GM12878 (cell line): Measurements from ENCODE around the gene GABRB3. TPM values are rescaled to one million over a fixed set of nuclear protein-coding genes. Genes with fewer than 3 reads are reported as not detected.

Experiments used
- ATAC-seq: fragments of 200-7000 bp; cut with Tn5 transposase; 3 replicates; pipeline ENCODE4 v1.9.1; 2020; ENCODE audit warnings: mild to moderate bottlenecking, moderate library complexity
- BruUV-seq: library from RNA; stranded (reverse); fragments of 400-500 nt; replicated peaks from 2 replicates; lab custom pipeline; 2021; lab: Mats Ljungman, UMichigan
- CTCF ChIA-PET: fragments of 300-600 bp; sonication (Branson Sonifier 250); formaldehyde crosslinking; extraction: SDS; loops from one replicate; lab custom pipeline; 2021; ENCODE audit warnings: inconsistent platforms; lab: Yijun Ruan, JAX
- POLR2A ChIA-PET: fragments of 350-600 bp; formaldehyde crosslinking; extraction: SDS; loops from one replicate; lab custom pipeline; 2021; ENCODE audit warnings: inconsistent platforms; lab: Charles Lee
- RAD21 ChIA-PET: fragments of 300-600 bp; sonication (Branson Sonifier 250); formaldehyde crosslinking; loops from one replicate; lab custom pipeline; 2023; ENCODE audit warnings: antibody characterized with exemption; ENCODE audit not compliant: unreplicated experiment; lab: Charles Lee
- SMC1A ChIA-PET: fragments of 300-600 bp; sonication (Branson Sonifier 250); formaldehyde crosslinking; loops from one replicate; lab custom pipeline; 2023; ENCODE audit not compliant: unreplicated experiment, uncharacterized antibody; lab: Charles Lee
- DNase-seq: peaks from one replicate; pipeline ENCODE4 v3.0.0-alpha.2; 2011; ENCODE audit warnings: low read depth, low spot score
- FAIRE-seq: peaks from 3 replicates; lab custom pipeline; 2011; peaks lifted over from hg19 to GRCh38; lab: Jason Lieb, UNC
- H2AFZ ChIP-seq: 2 replicates; pipeline ENCODE4 v1.6.0; 2011; ENCODE audit warnings: low read depth, low read length, control low read depth; ENCODE audit not compliant: control insufficient read depth
- H3K27ac ChIP-seq: 2 replicates; pipeline ENCODE4 v1.5.1; 2011; ENCODE audit warnings: control low read depth; ENCODE audit not compliant: control insufficient read depth, insufficient read depth
- H3K27me3 ChIP-seq, 2 experiments: replicated peaks in 1 of 2; 2 replicates each; pipeline versions ENCODE4 v1.6.0 to v1.6.1; 2011; ENCODE audit warnings: low read length in 1 of 2; ENCODE audit not compliant: control insufficient read depth in 2 of 2, insufficient read depth in 2 of 2
- H3K36me3 ChIP-seq, 2 experiments: 2 replicates each; pipeline ENCODE4 v1.5.1; 2011; ENCODE audit warnings: low read length in 1 of 2; ENCODE audit not compliant: control insufficient read depth in 2 of 2, insufficient read depth in 2 of 2
- H3K4me1 ChIP-seq: 2 replicates; pipeline ENCODE4 v1.6.1; 2011; ENCODE audit warnings: mild to moderate bottlenecking, low read length, moderate library complexity, mixed read lengths; ENCODE audit not compliant: control insufficient read depth, insufficient read depth
- H3K4me2 ChIP-seq: 2 replicates; pipeline ENCODE4 v1.6.0; 2011; ENCODE audit warnings: control low read depth; ENCODE audit not compliant: control insufficient read depth, insufficient read depth
- H3K4me3 ChIP-seq: fragments of 200-600 bp; sonication (generic); 2 replicates; pipeline ENCODE4 v1.5.1; 2016
- H3K79me2 ChIP-seq: 2 replicates; pipeline ENCODE4 v1.6.0; 2011; ENCODE audit warnings: low read length; ENCODE audit not compliant: control insufficient read depth, insufficient read depth
- H3K9ac ChIP-seq: 2 replicates; pipeline ENCODE4 v1.8.0; 2011; ENCODE audit warnings: low read length, control low read depth, mixed read lengths; ENCODE audit not compliant: control insufficient read depth, insufficient read depth
- H3K9me3 ChIP-seq: replicated peaks from 3 replicates; pipeline ENCODE4 v1.5.1; 2011; ENCODE audit warnings: mild to moderate bottlenecking, low read length; ENCODE audit not compliant: control insufficient read depth, insufficient read depth
- H4K20me1 ChIP-seq: 2 replicates; pipeline ENCODE4 v1.6.0; 2011; ENCODE audit not compliant: control insufficient read depth, insufficient read depth
- ATF2 ChIP-seq: IDR thresholded peaks from 2 replicates; pipeline ENCODE4 v1.6.1; 2012; ENCODE audit warnings: low read length, inconsistent platforms
- CHD1 ChIP-seq: IDR thresholded peaks from 2 replicates; pipeline ENCODE4 v1.6.1; 2012; ENCODE audit warnings: low read depth, low read length, improper control_type of control experiment
- CHD2 ChIP-seq: IDR thresholded peaks from 2 replicates; pipeline ENCODE4 v1.6.1; 2011; ENCODE audit warnings: low read depth, low read length, improper control_type of control experiment, borderline replicate concordance
- HDGF ChIP-seq: fragments of 450-650 bp; IDR thresholded peaks from 2 replicates; pipeline ENCODE4 v1.6.1; 2016; ENCODE audit warnings: antibody characterized with exemption
- NR2F1 ChIP-seq: fragments of 450-650 bp; conservative IDR thresholded peaks from 2 replicates; pipeline ENCODE4 v1.6.1; 2017; ENCODE audit warnings: mild to moderate bottlenecking
- PML ChIP-seq: IDR thresholded peaks from 2 replicates; pipeline ENCODE4 v1.6.1; 2012; ENCODE audit warnings: low read length, inconsistent platforms
- SMC3 ChIP-seq: IDR thresholded peaks from 2 replicates; pipeline ENCODE4 v1.6.1; 2011; ENCODE audit warnings: low read length, improper control_type of control experiment, borderline replicate concordance
- SPI1 ChIP-seq: IDR thresholded peaks from 2 replicates; pipeline ENCODE4 v1.6.1; 2011; ENCODE audit warnings: low read depth, mild to moderate bottlenecking, low read length, moderate library complexity, borderline replicate concordance; ENCODE audit not compliant: insufficient read depth
- SREBF1 ChIP-seq: IDR thresholded peaks from 2 replicates; pipeline ENCODE4 v1.6.1; 2012; ENCODE audit warnings: mild to moderate bottlenecking, low read length
- WRNIP1 ChIP-seq: IDR thresholded peaks from 2 replicates; pipeline ENCODE4 v1.6.1; 2011; ENCODE audit warnings: low read depth, low read length, improper control_type of control experiment, borderline replicate concordance
- WGBS: methylation state at CpG from one replicate; pipeline ENCODE4 v1.1.6; 2016; ENCODE audit warnings: low lambda C conversion rate; ENCODE audit not compliant: insufficient replicate concordance, insufficient coverage; ENCODE audit errors: missing lambda C conversion rate; 5-methylcytosine and 5-hydroxymethylcytosine counted together
- in situ Hi-C: fragments of 300-500 bp; cut with MboI; formaldehyde crosslinking; loops from 9 replicates; pipeline ENCODE4 v1.14.3; 2018; ENCODE audit warnings: mixed read lengths
- intact Hi-C: fragments of 100-400 bp; cut with micrococcal nuclease; formaldehyde crosslinking; loops from one replicate; pipeline ENCODE4 v1.14.2; 2022; ENCODE audit not compliant: unreplicated experiment
- polyA plus RNA-seq, 11 experiments: library from polyadenylated mRNA; depleted of rRNA in 4 of 11; unstranded in 6 of 11; stranded (reverse) in 5 of 11; fragments of >200 nt; fragmentation: Nextera tagmentation in 4 of 11; fragmentation: Illumina TruSeq in 1 of 11; extraction: Ambion mirVana in 4 of 11; extraction: Trizol in 1 of 11; gene quantifications; 1 replicate in 1 of 11; 2 replicates in 10 of 11; pipeline versions ENCODE4 v1.2.1 to v1.2.3, GENCODE V29; 2011 to 2016; ENCODE audit warnings: inconsistent platforms in 2 of 11, missing spikeins in 2 of 11, low read depth in 1 of 11
- total RNA-seq, 4 experiments: library from RNA; depleted of rRNA in 3 of 4; stranded (reverse); fragments of >200 nt in 3 of 4; fragmentation: Illumina TruSeq in 1 of 4; extraction: Trizol in 1 of 4; gene quantifications; 2 replicates each; pipeline versions ENCODE4 v1.2.1 to v1.2.3, GENCODE V29; 2013 to 2021

GABRB3 gene
- total and polyA plus RNA-seq, 10 of the 15 experiments (the other 5 are each of a cell fraction or from before 2014, with no cell fraction given): 0.05 to 0.08 (median 0.05) TPM; not detected in 7

- H2AFZ ChIP-seq: no peak overlapping the region
- FAIRE-seq: no peak
- no peak overlapping the region for H3K9ac ChIP-seq
- no peaks in the 10 kb centered on the region for H3K27me3 ChIP-seq
- H4K20me1 ChIP-seq: no peaks in the 10 kb centered on the region
- no peak overlapping the region for H3K4me3 ChIP-seq
- in situ Hi-C loops (no loop called here), intact Hi-C loops (no loop called here)
- no peaks in the 10 kb centered on the region; the same call in 2 of the 3 replicates for H3K9me3 ChIP-seq
- RAD21 ChIA-PET: no interaction called here
- WGBS: 37% methylated on average over 11 of the region's 11 CpGs
- DNase-seq: no peak
- no peak for ATAC-seq
- POLR2A ChIA-PET: no interaction called here
- SMC1A ChIA-PET: no interaction called here
- no peaks in the 10 kb centered on the region for H3K79me2 ChIP-seq
- no peaks in the 10 kb centered on the region for H3K36me3 ChIP-seq
- no peak overlapping the region for H3K27ac ChIP-seq
- TF ChIP-seq PML (no peak), HDGF (no peak), CHD1 (no peak), SPI1 (no peak), SMC3 (no peak), ATF2 (no peak), SREBF1 (no peak), NR2F1 (no peak), WRNIP1 (no peak), CHD2 (no peak)
- CTCF ChIA-PET: no interaction called here
- H3K4me2 ChIP-seq: no peak overlapping the region
- H3K4me1 ChIP-seq: no peaks in the 10 kb centered on the region
- BruUV-seq: no TSS peak
These were observed 86.2 kb downstream of the GABRB3 start for GRCh38 chr15:26686547-26687187.
